CD14-positive monocyte (primary cell): ENCODE data around the gene ZNF212. TPM values are rescaled to one million over a fixed set of nuclear protein-coding genes. Genes with fewer than 3 reads are reported as not detected.
A peak's percentile ranks its signal among the peaks of the same experiment; 100 is the strongest.

Source experiments
- DNase-seq, 3 donors: peaks; one replicate each; pipeline ENCODE4 v3.0.0-alpha.2; 2011 to 2022
- H2AFZ ChIP-seq: 2 replicates; pipeline ENCODE4 v1.6.0; 2012; ENCODE audit warnings: mild to moderate bottlenecking, low read depth, low read length, inconsistent platforms; ENCODE audit not compliant: insufficient read depth, poor library complexity, severe bottlenecking
- H3K27ac ChIP-seq, 2 donors: 1 replicate in 1 of 2; 2 replicates in 1 of 2; pipeline ENCODE4 v1.5.1; 2012 to 2013; ENCODE audit warnings: low read length in 2 of 2, control low read depth in 1 of 2, inconsistent platforms in 1 of 2, low read depth in 1 of 2, mild to moderate bottlenecking in 1 of 2
- H3K27me3 ChIP-seq, 2 donors: one replicate each; pipeline versions ENCODE4 v1.6.0 to v1.6.1; 2011 to 2013; ENCODE audit warnings: low read length in 2 of 2; ENCODE audit not compliant: control insufficient read depth in 2 of 2, insufficient read depth in 2 of 2
- H3K36me3 ChIP-seq, 2 donors: replicated peaks in 1 of 2; 1 replicate in 1 of 2; 2 replicates in 1 of 2; pipeline versions ENCODE4 v1.5.1 to v1.6.1; 2012 to 2013; ENCODE audit warnings: low read length in 2 of 2, control low read depth in 1 of 2, inconsistent platforms in 1 of 2, mild to moderate bottlenecking in 1 of 2; ENCODE audit not compliant: insufficient read depth in 2 of 2, control insufficient read depth in 1 of 2
- H3K4me1 ChIP-seq, 2 donors: 1 replicate in 1 of 2; 2 replicates in 1 of 2; pipeline versions ENCODE4 v1.5.1 to v1.6.1; 2012 to 2013; ENCODE audit warnings: low read length in 2 of 2, control low read depth in 1 of 2, inconsistent platforms in 1 of 2, mild to moderate bottlenecking in 1 of 2, moderate library complexity in 1 of 2; ENCODE audit not compliant: insufficient read depth in 2 of 2, control insufficient read depth in 1 of 2
- H3K4me2 ChIP-seq: replicated peaks from 2 replicates; pipeline ENCODE3; 2012; ENCODE audit warnings: low read length, moderate library complexity, mild to moderate bottlenecking; ENCODE audit not compliant: poor library complexity, severe bottlenecking; ENCODE audit errors: extremely low read depth
- H3K4me3 ChIP-seq, 3 experiments: fragments of 200-600 bp in 1 of 3; sonication (generic) in 1 of 3; replicated peaks in 1 of 3; 1 replicate in 2 of 3; 2 replicates in 1 of 3; pipeline ENCODE4 v1.5.1; 2011 to 2013; ENCODE audit warnings: low read length in 3 of 3, mild to moderate bottlenecking in 3 of 3, control low read depth in 2 of 3, low read depth in 2 of 3, inconsistent platforms in 1 of 3, moderate library complexity in 1 of 3
- H3K79me2 ChIP-seq: 2 replicates; pipeline ENCODE4 v1.6.0; 2012; ENCODE audit warnings: mild to moderate bottlenecking, control low read depth, inconsistent platforms, low read length, moderate library complexity; ENCODE audit not compliant: insufficient read depth
- H3K9ac ChIP-seq: 2 replicates; pipeline ENCODE4 v1.6.0; 2017; ENCODE audit warnings: low read length, mild to moderate bottlenecking; ENCODE audit not compliant: insufficient read depth, poor library complexity, severe bottlenecking
- H3K9me3 ChIP-seq, 2 donors: replicated peaks in 1 of 2; 1 replicate in 1 of 2; 2 replicates in 1 of 2; pipeline versions ENCODE4 v1.5.1 to v1.6.1; 2012 to 2013; ENCODE audit warnings: low read length in 2 of 2, control low read depth in 1 of 2; ENCODE audit not compliant: control insufficient read depth in 1 of 2, insufficient read depth in 1 of 2
- H4K20me1 ChIP-seq: 2 replicates; pipeline ENCODE4 v1.6.0; 2012; ENCODE audit warnings: mild to moderate bottlenecking, low read length, control low read depth, moderate library complexity; ENCODE audit not compliant: insufficient read depth
- H3K27ac Mint-ChIP-seq, 7 donors: one replicate each; pipeline ENCODE4 v1.8.0; 2020; ENCODE audit warnings: mild to moderate bottlenecking in 7 of 7, mixed read lengths in 7 of 7, moderate library complexity in 6 of 7, inconsistent platforms in 2 of 7
- H3K27me3 Mint-ChIP-seq, 3 donors: one replicate each; pipeline ENCODE4 v1.8.0; 2021 to 2022; ENCODE audit warnings: low read depth in 3 of 3, mild to moderate bottlenecking in 3 of 3, mixed read lengths in 3 of 3, moderate library complexity in 3 of 3, inconsistent platforms in 1 of 3
- H3K36me3 Mint-ChIP-seq, 2 donors: one replicate each; pipeline ENCODE4 v1.8.0; 2020; ENCODE audit warnings: mixed read lengths in 2 of 2, inconsistent platforms in 1 of 2, mild to moderate bottlenecking in 1 of 2
- H3K4me1 Mint-ChIP-seq: one replicate; pipeline ENCODE4 v1.8.0; 2020; ENCODE audit warnings: mild to moderate bottlenecking, mixed read lengths
- H3K4me3 Mint-ChIP-seq, 2 donors: one replicate each; pipeline ENCODE4 v1.8.0; 2020; ENCODE audit warnings: mild to moderate bottlenecking in 2 of 2, mixed read lengths in 2 of 2, moderate library complexity in 1 of 2
- H3K9me3 Mint-ChIP-seq, 7 donors: one replicate each; pipeline ENCODE4 v1.8.0; 2020 to 2022; ENCODE audit warnings: mixed read lengths in 7 of 7, mild to moderate bottlenecking in 6 of 7, moderate library complexity in 6 of 7, inconsistent platforms in 2 of 7
- CTCF ChIP-seq: fragments of 200-600 bp; IDR thresholded peaks from one replicate; pipeline ENCODE4 v1.8.0; 2022; ENCODE audit warnings: antibody characterized with exemption, mild to moderate bottlenecking
- WGBS: methylation state at CpG from one replicate; pipeline ENCODE4 v1.1.5; 2013; ENCODE audit warnings: missing lambda C conversion rate; ENCODE audit not compliant: insufficient coverage; 5-methylcytosine and 5-hydroxymethylcytosine counted together
- intact Hi-C, 2 donors: fragments of 100-400 bp; cut with micrococcal nuclease; formaldehyde crosslinking; loops; one replicate each; pipeline versions ENCODE4 v1.15.0 to v1.15.1; 2023
- polyA minus RNA-seq: library from RNA; depleted of rRNA, polyadenylated mRNA; stranded (reverse); fragments of >200 nt; gene quantifications from 2 replicates; pipeline ENCODE4 v1.2.3, GENCODE V29; 2012
- polyA plus RNA-seq, 3 donors: library from polyadenylated mRNA; depleted of rRNA in 1 of 3; unstranded in 2 of 3; stranded (reverse) in 1 of 3; fragments of 300-500 nt in 2 of 3; fragments of >200 nt in 1 of 3; fragmentation: Illumina TruSeq in 2 of 3; gene quantifications; 1 replicate in 2 of 3; 2 replicates in 1 of 3; pipeline ENCODE4 v1.2.3, GENCODE V29; 2012 to 2021
- total RNA-seq, 12 experiments: library from RNA in 1 of 12; stranded (reverse) in 1 of 12; fragments of 120-200 nt in 1 of 12; gene quantifications; one replicate each; pipeline ENCODE4 v1.2.4 and lab custom pipeline; 2013 to 2026; ENCODE audit warnings: mixed read lengths in 6 of 12, inconsistent platforms in 1 of 12

The ZNF212 gene
- 5.2 TPM for total RNA-seq (2013)
- polyA plus RNA-seq (1 to 10 TPM; 1.6 to 5.9 (median 2.3) TPM), polyA minus RNA-seq (3.2 and 5.3 TPM in 2 replicates), total RNA-seq (lab: John Stamatoyannopoulos, UW) (2.8 to 8.2 (median 4.6) reads per million in 11 experiments)

GRCh38 chr7:149239345-149240143 is at the start of gene ZNF212:
Gene ZNF212, plus strand, starts transcription at chr7:149239651. Its CDS starts 128 bp downstream, at chr7:149239779.
- H3K36me3 ChIP-seq, result no peaks in the 10 kb centered on the region
- H3K27ac ChIP-seq, result peak within 1 kb of the TSS; percentile 7 to 84
- peaks cover 14% of the 10 kb centered on the region for H4K20me1 ChIP-seq
- H3K79me2 ChIP-seq, result peaks cover 37% of the 10 kb centered on the region
- H3K9me3 Mint-ChIP-seq, result peaks cover 3 to 11% (median 8%) of the 10 kb centered on the region in 7 donors
- peaks cover 0 to 13% of the 10 kb centered on the region in 2 donors for H3K36me3 Mint-ChIP-seq
- intact Hi-C loops, result no loop called here
- H3K27me3 Mint-ChIP-seq, result peaks cover 2 to 3% (median 2%) of the 10 kb centered on the region in 3 donors
- peak within 1 kb of the TSS; percentile 85 to 96 (median 88) for H3K4me3 ChIP-seq
- peak within 1 kb of the TSS; percentile 97 for H2AFZ ChIP-seq
- peaks cover 17 to 20% of the 10 kb centered on the region in 2 donors for H3K4me1 ChIP-seq
- H3K9ac ChIP-seq, result peak within 1 kb of the TSS; percentile 86
- peak; percentile 82 for TF ChIP-seq CTCF
- peak; percentile 82 to 85 (median 82) for DNase-seq
- H3K4me2 ChIP-seq, result peak within 1 kb of the TSS; percentile 98
- H3K27me3 ChIP-seq, result no peaks in the 10 kb centered on the region
- 0% methylated on average over 55 of the region's 64 CpGs for WGBS
- H3K4me1 Mint-ChIP-seq, result peaks cover 30% of the 10 kb centered on the region
- peak within 1 kb of the TSS; percentile 90 to 94 for H3K4me3 Mint-ChIP-seq
- peak within 1 kb of the TSS; percentile 77 to 90 (median 86) for H3K27ac Mint-ChIP-seq
- H3K9me3 ChIP-seq, result peaks cover 5 to 6% of the 10 kb centered on the region in 2 donors

- no peak for DNase-seq
- Histone ChIP-seq H3K27ac (no peak overlapping the region), H3K79me2 (peaks cover 17% of the 10 kb centered on the region), H3K4me1 (peaks cover 15 to 17% of the 10 kb centered on the region in 2 donors), H3K9ac (no peak overlapping the region), H2AFZ (no peak overlapping the region), H3K4me2 (no peak overlapping the region), H4K20me1 (peaks cover 7% of the 10 kb centered on the region), H3K4me3 (no peak overlapping the region), H3K27me3 (peaks cover 0 to 2% of the 10 kb centered on the region in 2 donors), H3K9me3 (no peaks in the 10 kb centered on the region), H3K36me3 (no peaks in the 10 kb centered on the region)
- no peak for TF ChIP-seq CTCF
- intact Hi-C loops, result no loop called here
- peak overlapping the region in 1 of 2 donors; percentile 69 for H3K4me3 Mint-ChIP-seq
- H3K4me1 Mint-ChIP-seq, result peaks cover 19% of the 10 kb centered on the region
- H3K36me3 Mint-ChIP-seq, result no peaks in the 10 kb centered on the region
- H3K27ac Mint-ChIP-seq, result no peak overlapping the region
- peaks cover 23 to 35% (median 30%) of the 10 kb centered on the region in 3 donors for H3K27me3 Mint-ChIP-seq
- 69% methylated on average over 2 of the region's 5 CpGs for WGBS
- peaks cover 0 to 1% (median 0%) of the 10 kb centered on the region in 7 donors for H3K9me3 Mint-ChIP-seq
Observed at GRCh38 chr7:149191851-149192250, 47.6 kb upstream of the ZNF212 start.
